ENCODE results near the gene MARCKSL1. TPM values are rescaled to one million over a fixed set of nuclear protein-coding genes. Genes with fewer than 3 reads are reported as not detected.
A peak's percentile ranks its signal among the peaks of the same experiment; 100 is the strongest.

Gene MARCKSL1
- total RNA-seq (10 to 100 TPM; 33.1 to 58.3 TPM), polyA plus RNA-seq (ENCODE audit: insufficient read length in 6 of 6) (100 to 1,000 TPM; 364 to 478 (median 430) TPM)
- long read RNA-seq, donor 1, transcript MARCKSL1-201 (2 exons, 1,699 nt) = major isoform, 372 of 401 reads
- long read RNA-seq, donor 1, partial matches to known transcripts = 0 of 401 reads
- long read RNA-seq, donor 1, other reads (novel, unspliced or antisense) = 29 of 401 reads
- long read RNA-seq, donor 2, transcript MARCKSL1-201 (2 exons, 1,699 nt) = major isoform, 361 of 387 reads
- long read RNA-seq, donor 2, partial matches to known transcripts = 0 of 387 reads
- long read RNA-seq, donor 2, other reads (novel, unspliced or antisense) = 26 of 387 reads
- long read RNA-seq, donor 3, transcript MARCKSL1-201 (2 exons, 1,699 nt) = major isoform, 346 of 366 reads
- long read RNA-seq, donor 3, partial matches to known transcripts = 0 of 366 reads
- long read RNA-seq, donor 3, other reads (novel, unspliced or antisense) = 20 of 366 reads
- long read RNA-seq, donor 4, transcript MARCKSL1-201 (2 exons, 1,699 nt) = major isoform, 7 of 11 reads
- long read RNA-seq, donor 4, partial matches to known transcripts = 2 of 11 reads
- long read RNA-seq, donor 4, other reads (novel, unspliced or antisense) = 2 of 11 reads
- long read RNA-seq, donor 5, transcript MARCKSL1-201 (2 exons, 1,699 nt) = major isoform, 227 of 248 reads
- long read RNA-seq, donor 5, partial matches to known transcripts = 12 of 248 reads
- long read RNA-seq, donor 5, other reads (novel, unspliced or antisense) = 9 of 248 reads
- long read RNA-seq, donor 6, transcript MARCKSL1-201 (2 exons, 1,699 nt) = major isoform, 315 of 338 reads
- long read RNA-seq, donor 6, partial matches to known transcripts = 0 of 338 reads
- long read RNA-seq, donor 6, other reads (novel, unspliced or antisense) = 23 of 338 reads
- long read RNA-seq, donor 7, transcript MARCKSL1-201 (2 exons, 1,699 nt) = major isoform, 129 of 135 reads
- long read RNA-seq, donor 7, partial matches to known transcripts = 0 of 135 reads
- long read RNA-seq, donor 7, other reads (novel, unspliced or antisense) = 6 of 135 reads
- long read RNA-seq, donor 8, transcript MARCKSL1-201 (2 exons, 1,699 nt) = major isoform, 266 of 449 reads
- long read RNA-seq, donor 8, partial matches to known transcripts = 168 of 449 reads
- long read RNA-seq, donor 8, other reads (novel, unspliced or antisense) = 15 of 449 reads
- long read RNA-seq, donor 9 = 0 reads
- long read RNA-seq, donor 10, transcript MARCKSL1-201 (2 exons, 1,699 nt) = major isoform, 18 of 20 reads
- long read RNA-seq, donor 10, partial matches to known transcripts = 0 of 20 reads
- long read RNA-seq, donor 10, other reads (novel, unspliced or antisense) = 2 of 20 reads
- long read RNA-seq, donor 11, transcript MARCKSL1-201 (2 exons, 1,699 nt) = major isoform, 872 of 959 reads
- long read RNA-seq, donor 11, partial matches to known transcripts = 13 of 959 reads
- long read RNA-seq, donor 11, other reads (novel, unspliced or antisense) = 74 of 959 reads
- long read RNA-seq, donor 12, transcript MARCKSL1-201 (2 exons, 1,699 nt) = major isoform, 210 of 233 reads
- long read RNA-seq, donor 12, partial matches to known transcripts = 13 of 233 reads
- long read RNA-seq, donor 12, other reads (novel, unspliced or antisense) = 10 of 233 reads

- H3K4me3 ChIP-seq = peak within 1 kb of the TSS; percentile 49 to 54
- H3K27me3 ChIP-seq = peaks cover 0 to 23% of the 10 kb centered on the region in 2 donors
- peak; percentile 68 for ATAC-seq
- peaks cover 0 to 29% of the 10 kb centered on the region in 2 donors for H3K36me3 ChIP-seq
- TF ChIP-seq CTCF (IDR thresholded peaks at IDR 0.05) = no peak
- H3K27ac ChIP-seq = peak within 1 kb of the TSS; percentile 70 to 84
- H3K9me3 ChIP-seq = no peaks in the 10 kb centered on the region
- peak; percentile 79 to 94 (median 84) for DNase-seq
- H3K4me1 ChIP-seq = peaks cover 15 to 67% of the 10 kb centered on the region in 2 donors
- intact Hi-C loops (cut with DNase I) = no loop called here
These were observed at the start of gene MARCKSL1 for GRCh38 chr1:32335790-32336590. MARCKSL1 (minus strand) TSS chr1:32336233; CDS start chr1:32336033, 200 bp downstream.

GRCh38 chr1:32380057-32380456 lies 44.0 kb upstream of the MARCKSL1 start:
- Histone ChIP-seq H3K36me3 (peaks cover 0 to 100% of the 10 kb centered on the region in 2 donors), H3K27me3 (no peaks in the 10 kb centered on the region), H3K4me3 (no peak overlapping the region), H3K9me3 (no peaks in the 10 kb centered on the region), H3K4me1 (no peaks in the 10 kb centered on the region), H3K27ac (no peak overlapping the region)
- no peak for TF ChIP-seq CTCF (IDR thresholded peaks at IDR 0.05)
- DNase-seq = no peak
- intact Hi-C loops (cut with DNase I) = no loop called here
- no peak for ATAC-seq

- Histone ChIP-seq H3K27ac (no peak overlapping the region), H3K36me3 (peaks cover 0 to 100% of the 10 kb centered on the region in 2 donors), H3K27me3 (no peaks in the 10 kb centered on the region), H3K9me3 (no peaks in the 10 kb centered on the region), H3K4me3 (no peak overlapping the region), H3K4me1 (no peaks in the 10 kb centered on the region)
- ATAC-seq (no peak), DNase-seq (no peak)
- intact Hi-C loops (cut with DNase I) = no loop called here
- no peak for TF ChIP-seq CTCF (IDR thresholded peaks at IDR 0.05)
These were observed 41.6 kb upstream of the MARCKSL1 start for GRCh38 chr1:32377541-32378220.

GRCh38 chr1:32376199-32376598 lies 40.2 kb upstream of the MARCKSL1 start:
- no peak for TF ChIP-seq CTCF (IDR thresholded peaks at IDR 0.05)
- H3K36me3 ChIP-seq = peaks cover 0 to 100% of the 10 kb centered on the region in 2 donors
- intact Hi-C loops (cut with DNase I) = no loop called here
- no peak overlapping the region for H3K4me3 ChIP-seq
- no peaks in the 10 kb centered on the region for H3K9me3 ChIP-seq
- no peaks in the 10 kb centered on the region for H3K27me3 ChIP-seq
- no peaks in the 10 kb centered on the region for H3K4me1 ChIP-seq
- no peak overlapping the region for H3K27ac ChIP-seq
- no peak for DNase-seq
- ATAC-seq = no peak

All from left lung (tissue), 14 donors.